Spleen (tissue), 7 donors: ENCODE data around the gene KRT71.

ENCODE experiments used
- POLR2A ChIP-seq, 3 donors: fragments of 450-650 bp; IDR thresholded peaks; one replicate each; pipeline ENCODE4 v1.5.1; 2017; ENCODE audit warnings: antibody characterized with exemption in 3 of 3, mild to moderate bottlenecking in 1 of 3
- POLR2AphosphoS5 ChIP-seq, 3 donors: sonication (generic); formaldehyde crosslinking; IDR thresholded peaks; one replicate each; pipeline ENCODE4 v1.5.1; 2017; ENCODE audit warnings: antibody characterized with exemption in 3 of 3
- TF ChIP-seq, protein P1 (sequence below), 11 experiments: fragments of 200-600 bp in 7 of 11; fragments of 450-650 bp in 4 of 11; sonication (generic) in 4 of 11; IDR thresholded peaks in 8 of 11; conservative IDR thresholded peaks in 3 of 11; 1 replicate in 7 of 11; 2 replicates in 4 of 11; pipeline versions ENCODE4 v1.4.0 to v1.8.0; 2016 to 2021; ENCODE audit warnings: antibody characterized with exemption in 11 of 11, inconsistent platforms in 4 of 11, mild to moderate bottlenecking in 1 of 11
- donor health status: DM: no; HTN: no; CAD: no; lungs with moderate emphysema.
- donor health status: DM: no; HTN: no; CAD: no.
- donor health status: DM: no; HTN: no; CAD: no.

GRCh38 chr12:52530366-52530765 is 22.6 kb downstream of the KRT71 start:
- TF ChIP-seq POLR2A (IDR thresholded peaks at IDR 0.05) (no peak), POLR2AphosphoS5 (IDR thresholded peaks at IDR 0.05) (no peak)
- TF ChIP-seq, protein P1, sequence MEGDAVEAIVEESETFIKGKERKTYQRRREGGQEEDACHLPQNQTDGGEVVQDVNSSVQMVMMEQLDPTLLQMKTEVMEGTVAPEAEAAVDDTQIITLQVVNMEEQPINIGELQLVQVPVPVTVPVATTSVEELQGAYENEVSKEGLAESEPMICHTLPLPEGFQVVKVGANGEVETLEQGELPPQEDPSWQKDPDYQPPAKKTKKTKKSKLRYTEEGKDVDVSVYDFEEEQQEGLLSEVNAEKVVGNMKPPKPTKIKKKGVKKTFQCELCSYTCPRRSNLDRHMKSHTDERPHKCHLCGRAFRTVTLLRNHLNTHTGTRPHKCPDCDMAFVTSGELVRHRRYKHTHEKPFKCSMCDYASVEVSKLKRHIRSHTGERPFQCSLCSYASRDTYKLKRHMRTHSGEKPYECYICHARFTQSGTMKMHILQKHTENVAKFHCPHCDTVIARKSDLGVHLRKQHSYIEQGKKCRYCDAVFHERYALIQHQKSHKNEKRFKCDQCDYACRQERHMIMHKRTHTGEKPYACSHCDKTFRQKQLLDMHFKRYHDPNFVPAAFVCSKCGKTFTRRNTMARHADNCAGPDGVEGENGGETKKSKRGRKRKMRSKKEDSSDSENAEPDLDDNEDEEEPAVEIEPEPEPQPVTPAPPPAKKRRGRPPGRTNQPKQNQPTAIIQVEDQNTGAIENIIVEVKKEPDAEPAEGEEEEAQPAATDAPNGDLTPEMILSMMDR (IDR thresholded peaks at IDR 0.05 in 8 of 11, conservative IDR thresholded peaks at IDR 0.05 in 3 of 11): no peak
